ENCODE data around the gene SCYGR1.

GRCh38 chr2:227402321-227402720, 14.6 kb upstream of the SCYGR1 start:
- TF ChIP-seq CTCF (optimal IDR thresholded peaks at IDR 0.05 in 1 of 3, IDR thresholded peaks at IDR 0.05 in 1 of 3, conservative IDR thresholded peaks at IDR 0.05 in 1 of 3; ENCODE audit: extremely low read depth in 1 of 3, insufficient read depth in 2 of 3, low read length in 3 of 3), result no peak
- TF ChIP-seq EZH2 (IDR thresholded peaks at IDR 0.05; ENCODE audit: low read length), result no peak

Data from keratinocyte (primary cell).